B cell (primary cell): ENCODE data around the gene SERINC1. TPM values are rescaled to one million over a fixed set of nuclear protein-coding genes. Genes with fewer than 3 reads are reported as not detected.
"Not testable (repeated sequence)": the region's sequence is repeated elsewhere in the genome, so short reads cannot be mapped to it uniquely, and the experiment has no call there.

ENCODE experiments used
- ATAC-seq: fragments of 200-7000 bp; cut with Tn5 transposase; one replicate; pipeline ENCODE4 v1.10.0; 2021; ENCODE audit warnings: low read depth, mild to moderate bottlenecking, moderate number of reproducible peaks, moderate library complexity
- CTCF ChIA-PET: fragments of 350-600 bp; sonication (Branson Sonifier 250); formaldehyde crosslinking; loops from one replicate; lab custom pipeline; 2021; ENCODE audit warnings: antibody characterized with exemption, inconsistent platforms; lab: Charles Lee
- POLR2A ChIA-PET: fragments of 350-600 bp; sonication (Branson Sonifier 250); formaldehyde crosslinking; loops from one replicate; lab custom pipeline; 2021; ENCODE audit warnings: antibody characterized with exemption; lab: Charles Lee
- DNase-seq: peaks from one replicate; pipeline ENCODE4 v3.0.0; 2013
- H2AFZ ChIP-seq: 2 replicates; pipeline ENCODE4 v1.6.1; 2012; ENCODE audit warnings: mild to moderate bottlenecking, low read depth, low read length; ENCODE audit not compliant: insufficient read depth, poor library complexity, severe bottlenecking
- H3K27ac ChIP-seq, 2 donors: 1 replicate in 1 of 2; 2 replicates in 1 of 2; pipeline ENCODE4 v1.5.1; 2012 to 2013; ENCODE audit warnings: low read length in 2 of 2, mild to moderate bottlenecking in 2 of 2, moderate library complexity in 1 of 2
- H3K27me3 ChIP-seq, 4 experiments: fragments of 200-600 bp in 1 of 4; sonication (generic) in 1 of 4; replicated peaks in 1 of 4; 1 replicate in 2 of 4; 2 replicates in 2 of 4; pipeline versions ENCODE4 v1.6.1 to v1.7.0; 2013 to 2016; ENCODE audit warnings: low read length in 3 of 4, mild to moderate bottlenecking in 2 of 4, mixed read lengths in 1 of 4, moderate library complexity in 1 of 4; ENCODE audit not compliant: insufficient read depth in 4 of 4, control insufficient read depth in 3 of 4; ENCODE audit errors: control extremely low read depth in 1 of 4
- H3K36me3 ChIP-seq, 2 experiments: replicated peaks in 1 of 2; 1 replicate in 1 of 2; 2 replicates in 1 of 2; pipeline versions ENCODE4 v1.6.1 to v1.7.1; 2013; ENCODE audit warnings: low read length in 1 of 2; ENCODE audit not compliant: insufficient read depth in 2 of 2, control insufficient read depth in 1 of 2; ENCODE audit errors: control extremely low read depth in 1 of 2, extremely low read depth in 1 of 2
- H3K4me1 ChIP-seq, 2 donors: fragments of 200-600 bp in 1 of 2; sonication (generic) in 1 of 2; 1 replicate in 1 of 2; 2 replicates in 1 of 2; pipeline versions ENCODE4 v1.5.1 to v1.6.1; 2013 to 2017; ENCODE audit warnings: low read length in 2 of 2; ENCODE audit not compliant: control insufficient read depth in 2 of 2, insufficient read depth in 2 of 2
- H3K4me2 ChIP-seq: replicated peaks from 2 replicates; pipeline ENCODE3; 2012; ENCODE audit warnings: mild to moderate bottlenecking, low read depth, low read length; ENCODE audit not compliant: poor library complexity, severe bottlenecking
- H3K4me3 ChIP-seq, 5 experiments: fragments of 200-600 bp in 1 of 5; sonication (generic) in 1 of 5; 1 replicate in 3 of 5; 2 replicates in 2 of 5; pipeline versions ENCODE4 v1.5.1 to v1.7.0; 2011 to 2016; ENCODE audit warnings: low read length in 4 of 5, mild to moderate bottlenecking in 4 of 5, low read depth in 2 of 5, control low read depth in 1 of 5, moderate library complexity in 1 of 5; ENCODE audit not compliant: insufficient read depth in 1 of 5; ENCODE audit errors: control extremely low read depth in 1 of 5, extremely low read depth in 1 of 5
- H3K79me2 ChIP-seq: fragments of 200-600 bp; sonication (generic); one replicate; pipeline ENCODE4 v1.6.0; 2016; ENCODE audit warnings: low read length; ENCODE audit not compliant: control insufficient read depth, insufficient read depth
- H3K9ac ChIP-seq: fragments of 200-600 bp; sonication (generic); 2 replicates; pipeline ENCODE4 v1.6.1; 2017; ENCODE audit warnings: mild to moderate bottlenecking, low read length, moderate library complexity
- H3K9me3 ChIP-seq, 3 donors: one replicate each; pipeline versions ENCODE4 v1.6.1 to v1.7.1; 2013; ENCODE audit warnings: low read length in 2 of 3; ENCODE audit not compliant: control insufficient read depth in 2 of 3, insufficient read depth in 1 of 3; ENCODE audit errors: control extremely low read depth in 1 of 3
- H4K20me1 ChIP-seq: 2 replicates; pipeline ENCODE4 v1.6.0; 2012; ENCODE audit warnings: mild to moderate bottlenecking, low read length; ENCODE audit not compliant: insufficient read depth, control insufficient read depth, poor library complexity, severe bottlenecking
- H3K27ac Mint-ChIP-seq: one replicate; pipeline ENCODE4 v1.8.0; 2021; ENCODE audit warnings: mixed read lengths
- H3K27me3 Mint-ChIP-seq: one replicate; pipeline ENCODE4 v1.8.0; 2021; ENCODE audit warnings: mixed read lengths
- H3K4me1 Mint-ChIP-seq: one replicate; pipeline ENCODE4 v1.8.0; 2021; ENCODE audit warnings: mixed read lengths
- H3K4me3 Mint-ChIP-seq: one replicate; pipeline ENCODE4 v1.8.0; 2021; ENCODE audit warnings: mixed read lengths
- H3K9me3 Mint-ChIP-seq: one replicate; pipeline ENCODE4 v1.8.0; 2022; ENCODE audit warnings: mixed read lengths; ENCODE audit not compliant: insufficient read depth
- EZH2 ChIP-seq: IDR thresholded peaks from 2 replicates; pipeline ENCODE4 v1.6.1; 2012; ENCODE audit warnings: borderline replicate concordance, low read depth, mild to moderate bottlenecking, moderate library complexity, low read length; ENCODE audit not compliant: insufficient read depth, poor library complexity, severe bottlenecking
- WGBS: methylation state at CpG from one replicate; pipeline ENCODE4 v1.1.5; 2013; ENCODE audit warnings: missing lambda C conversion rate; ENCODE audit not compliant: insufficient coverage; 5-methylcytosine and 5-hydroxymethylcytosine counted together
- intact Hi-C: fragments of 100-400 bp; cut with micrococcal nuclease; formaldehyde crosslinking; loops from one replicate; pipeline ENCODE4 v1.10.0; 2022
- polyA plus RNA-seq: library from polyadenylated mRNA; depleted of rRNA; stranded (reverse); fragments of >200 nt; gene quantifications from 2 replicates; pipeline ENCODE4 v1.2.3, GENCODE V29; 2012
- total RNA-seq, 2 donors: library from RNA; stranded (reverse); fragments of 120-200 nt in 1 of 2; gene quantifications; 1 replicate in 1 of 2; 2 replicates in 1 of 2; pipeline versions ENCODE4 v1.2.3 to v1.2.4, GENCODE V29; 2013 to 2022
- TF ChIP-seq, protein P1 (sequence below): fragments of 200-600 bp; IDR thresholded peaks from one replicate; pipeline ENCODE4 v1.8.0; 2022; ENCODE audit warnings: antibody characterized with exemption, mild to moderate bottlenecking

SERINC1 gene
- total and polyA plus RNA-seq, 2 donors (not counting 1 experiment from before 2014, with no cell fraction given), result 17.2 to 92.1 TPM

- ChIA-PET CTCF (no interaction called here), POLR2A (no interaction called here)
- peaks cover 69% of the 10 kb centered on the region for H3K79me2 ChIP-seq
- Mint-ChIP-seq H3K27me3 (no peaks in the 10 kb centered on the region), H3K4me1 (peaks cover 53% of the 10 kb centered on the region), H3K27ac (no peak overlapping the region), H3K4me3 (no peak overlapping the region), H3K9me3 (no peaks in the 10 kb centered on the region)
- no peak for DNase-seq
- intact Hi-C loops, result no loop called here
- H3K4me1 ChIP-seq, result peaks cover 7 to 32% of the 10 kb centered on the region in 2 donors
- H4K20me1 ChIP-seq, result peaks cover 97% of the 10 kb centered on the region
- WGBS, result no CpG with 5 or more reads among the region's 2 CpGs
- no peaks in the 10 kb centered on the region for H3K27me3 ChIP-seq
- peak overlapping the region; percentile 6 for H3K4me2 ChIP-seq
- peaks cover 11 to 42% of the 10 kb centered on the region in 2 experiments for H3K36me3 ChIP-seq
- no peak overlapping the region for H3K4me3 ChIP-seq
- H3K27ac ChIP-seq, result no peak overlapping the region
- no peak for ATAC-seq
- H2AFZ ChIP-seq, result no peak overlapping the region
- no peak overlapping the region for H3K9ac ChIP-seq
- TF ChIP-seq EZH2, result no peak
- TF ChIP-seq, protein P1, sequence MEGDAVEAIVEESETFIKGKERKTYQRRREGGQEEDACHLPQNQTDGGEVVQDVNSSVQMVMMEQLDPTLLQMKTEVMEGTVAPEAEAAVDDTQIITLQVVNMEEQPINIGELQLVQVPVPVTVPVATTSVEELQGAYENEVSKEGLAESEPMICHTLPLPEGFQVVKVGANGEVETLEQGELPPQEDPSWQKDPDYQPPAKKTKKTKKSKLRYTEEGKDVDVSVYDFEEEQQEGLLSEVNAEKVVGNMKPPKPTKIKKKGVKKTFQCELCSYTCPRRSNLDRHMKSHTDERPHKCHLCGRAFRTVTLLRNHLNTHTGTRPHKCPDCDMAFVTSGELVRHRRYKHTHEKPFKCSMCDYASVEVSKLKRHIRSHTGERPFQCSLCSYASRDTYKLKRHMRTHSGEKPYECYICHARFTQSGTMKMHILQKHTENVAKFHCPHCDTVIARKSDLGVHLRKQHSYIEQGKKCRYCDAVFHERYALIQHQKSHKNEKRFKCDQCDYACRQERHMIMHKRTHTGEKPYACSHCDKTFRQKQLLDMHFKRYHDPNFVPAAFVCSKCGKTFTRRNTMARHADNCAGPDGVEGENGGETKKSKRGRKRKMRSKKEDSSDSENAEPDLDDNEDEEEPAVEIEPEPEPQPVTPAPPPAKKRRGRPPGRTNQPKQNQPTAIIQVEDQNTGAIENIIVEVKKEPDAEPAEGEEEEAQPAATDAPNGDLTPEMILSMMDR, result no peak
- no peaks in the 10 kb centered on the region for H3K9me3 ChIP-seq
These were observed 12.4 kb downstream of the SERINC1 start for GRCh38 chr6:122459240-122459639.

DNA sequence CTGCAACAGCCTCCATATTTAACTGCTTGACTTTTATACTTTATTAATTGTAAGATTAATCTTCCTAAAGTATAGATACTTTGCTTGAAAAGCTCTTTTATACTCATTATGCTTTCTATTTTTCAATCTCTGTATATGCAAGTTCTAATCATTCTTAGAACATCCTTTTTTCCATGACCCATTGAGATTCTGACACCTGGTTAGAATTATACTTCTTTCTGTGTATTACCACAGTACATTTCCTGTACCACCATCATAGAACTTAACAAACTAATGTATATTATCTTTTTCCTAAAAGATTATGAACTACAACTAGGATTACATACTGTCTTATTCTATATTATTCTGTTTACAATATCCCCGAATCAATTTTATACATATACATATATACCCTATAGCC is 13.5 kb downstream of the SERINC1 start:
- H3K9me3 Mint-ChIP-seq, result no peaks in the 10 kb centered on the region
- no peak for TF ChIP-seq EZH2
- TF ChIP-seq, protein P1, result no peak
- H3K27ac Mint-ChIP-seq, result no peak overlapping the region
- Histone ChIP-seq H3K9me3 (no peaks in the 10 kb centered on the region), H3K4me2 (no peak overlapping the region), H3K27ac (no peak overlapping the region), H3K4me3 (no peak overlapping the region), H3K4me1 (peaks cover 7 to 25% of the 10 kb centered on the region in 2 donors), H3K79me2 (peaks cover 60% of the 10 kb centered on the region), H3K36me3 (peaks cover 14 to 53% of the 10 kb centered on the region in 2 experiments), H3K9ac (no peak overlapping the region), H3K27me3 (no peaks in the 10 kb centered on the region), H2AFZ (no peak overlapping the region), H4K20me1 (peaks cover 90% of the 10 kb centered on the region)
- ChIA-PET CTCF (no interaction called here), POLR2A (no interaction called here)
- DNase-seq (no peak), ATAC-seq (no peak)
- no CpG with 5 or more reads among the region's 1 CpG for WGBS
- no peaks in the 10 kb centered on the region for H3K27me3 Mint-ChIP-seq
- no peak overlapping the region for H3K4me3 Mint-ChIP-seq
- intact Hi-C loops, result no loop called here
- H3K4me1 Mint-ChIP-seq, result peaks cover 43% of the 10 kb centered on the region

DNA sequence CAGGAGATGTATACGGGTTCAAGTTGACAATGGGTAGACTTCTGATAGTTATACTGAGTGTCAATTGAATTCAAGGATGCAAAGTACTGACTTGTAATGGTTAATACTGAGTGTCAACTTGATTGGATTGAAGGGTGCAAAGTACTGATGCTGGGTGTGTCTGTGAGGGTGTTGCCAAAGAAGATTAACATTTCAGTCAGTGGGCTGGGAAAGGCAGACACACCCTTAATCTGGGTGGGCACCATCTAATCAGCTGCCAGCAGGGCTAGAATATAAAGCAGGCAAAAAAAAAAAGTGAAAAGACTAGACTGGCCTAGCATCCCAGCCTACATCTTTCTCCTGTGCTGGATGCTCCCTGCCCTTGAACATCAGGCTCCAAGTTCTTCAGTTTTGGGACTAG is 16.5 kb downstream of the SERINC1 start:
- H3K4me3 ChIP-seq, H3K27me3 ChIP-seq, H2AFZ ChIP-seq, H3K4me2 ChIP-seq, CTCF ChIA-PET, H3K27me3 Mint-ChIP-seq, POLR2A ChIA-PET, H3K9me3 Mint-ChIP-seq, ATAC-seq, H3K27ac Mint-ChIP-seq, intact Hi-C loops, H3K9ac ChIP-seq, H3K4me3 Mint-ChIP-seq, H3K27ac ChIP-seq, DNase-seq, H3K9me3 ChIP-seq: not testable (repeated sequence)
- WGBS, result 94% methylated on average over 1 of the region's 1 CpG
- peaks cover 34% of the 10 kb centered on the region for H3K79me2 ChIP-seq
- H4K20me1 ChIP-seq, result peaks cover 80% of the 10 kb centered on the region
- H3K4me1 ChIP-seq, result peaks cover 7 to 10% of the 10 kb centered on the region in 2 donors
- H3K4me1 Mint-ChIP-seq, result peaks cover 18% of the 10 kb centered on the region
- H3K36me3 ChIP-seq, result peaks cover 24 to 80% of the 10 kb centered on the region in 2 experiments
